K562 treated with DMSO at 1 percent for 12 hours (cell line): ENCODE results near the gene PRRT2. TPM values are rescaled to one million over a fixed set of nuclear protein-coding genes. Genes with fewer than 3 reads are reported as not detected.

ENCODE experiments used
- total RNA-seq: library from RNA; unstranded; fragments of 300-600 nt; gene quantifications from 2 replicates; pipeline ENCODE4 v1.2.3, GENCODE V29; 2022; ENCODE audit not compliant: insufficient read depth

PRRT2 gene
- 0.38 and 1.3 TPM in 2 replicates for total RNA-seq

GRCh38 chr16:29811896-29812665, at the start of gene PRRT2:
TSS of gene PRRT2 (plus strand) at chr16:29812193. CDS start at chr16:29813055, 862 bp downstream.

GRCh38 chr16:29777576-29778350, 34.2 kb upstream of the PRRT2 start, which contains the start of gene ZG16:
TSS of gene ZG16 (plus strand) at chr16:29778256. CDS start at chr16:29779267, 1,011 bp downstream.

GRCh38 chr16:29790183-29790948, 21.6 kb upstream of the PRRT2 start, which contains the start of gene KIF22:
TSS of gene KIF22 (plus strand) at chr16:29790751. CDS start at chr16:29790760, 9 bp downstream.

GRCh38 chr16:29806099-29806579, 5.9 kb upstream of the PRRT2 start, which contains the start of gene MAZ:
TSS of gene MAZ (plus strand) at chr16:29806529. CDS start at chr16:29806702, 173 bp downstream.

GRCh38 chr16:29815793-29816693, 4.0 kb downstream of the PRRT2 start, which contains the start of gene PAGR1:
TSS of gene PAGR1 (plus strand) at chr16:29816152. CDS start at chr16:29816526, 374 bp downstream.

GRCh38 chr16:29820271-29820701, 8.3 kb downstream of the PRRT2 start, which contains the start of gene MVP:
TSS of gene MVP (plus strand) at chr16:29820462. CDS start at chr16:29830550, 10,088 bp downstream.

GRCh38 chr16:29862884-29863668, 51.1 kb downstream of the PRRT2 start, which contains the start of gene CDIPT:
TSS of gene CDIPT (minus strand) at chr16:29863226. CDS start at chr16:29862857, 369 bp downstream.

Other genes starting within 250 kb of the PRRT2 start
- 43.8 and 109 TPM in 2 replicates for gene SPN, start 148.9 kb upstream of the PRRT2 start, total RNA-seq
- gene QPRT, start 133.0 kb upstream of the PRRT2 start, total RNA-seq = 174 TPM in 2 replicates
- not detected in 2 replicates for gene C16orf54, start 66.2 kb upstream of the PRRT2 start, total RNA-seq
- not detected in 2 replicates for gene ZG16, start 33.9 kb upstream of the PRRT2 start, total RNA-seq
- 116 and 135 TPM in 2 replicates for gene KIF22, start 21.4 kb upstream of the PRRT2 start, total RNA-seq
- 261 and 270 TPM in 2 replicates for gene MAZ, start 5.7 kb upstream of the PRRT2 start, total RNA-seq
- gene PAGR1, start 4.0 kb downstream of the PRRT2 start, total RNA-seq = 36.1 and 48.1 TPM in 2 replicates
- gene MVP, start 8.3 kb downstream of the PRRT2 start, total RNA-seq = 4.6 TPM in 2 replicates
- gene CDIPT, start 51.0 kb downstream of the PRRT2 start, total RNA-seq = 87.8 and 89.1 TPM in 2 replicates
- gene SEZ6L2, start 87.4 kb downstream of the PRRT2 start, total RNA-seq = 2.8 and 3.6 TPM in 2 replicates
- not detected in 2 replicates for gene ASPHD1, start 88.3 kb downstream of the PRRT2 start, total RNA-seq
- gene KCTD13, start 114.0 kb downstream of the PRRT2 start, total RNA-seq = 27.1 and 44.6 TPM in 2 replicates
- 166 and 188 TPM in 2 replicates for gene TMEM219, start 149.9 kb downstream of the PRRT2 start, total RNA-seq
- 38.3 and 60.9 TPM in 2 replicates for gene TAOK2, start 161.7 kb downstream of the PRRT2 start, total RNA-seq
- gene HIRIP3, start 183.4 kb downstream of the PRRT2 start, total RNA-seq = 23.6 and 28.9 TPM in 2 replicates
- gene INO80E, start 184.0 kb downstream of the PRRT2 start, total RNA-seq = 95.4 and 119 TPM in 2 replicates
- 0.99 and 2.0 TPM in 2 replicates for gene DOC2A, start 198.8 kb downstream of the PRRT2 start, total RNA-seq
- gene C16orf92, start 211.0 kb downstream of the PRRT2 start, total RNA-seq = not detected in 2 replicates
- 0.61 and 1.6 TPM in 2 replicates for gene TLCD3B, start 219.1 kb downstream of the PRRT2 start, total RNA-seq